NCI-H69 (cell line): Measurements from ENCODE around the gene AGPAT2.

Experiments
- DNase-seq: peaks from one replicate; lab custom pipeline; 2025; lab: John Stamatoyannopoulos, UW

The AGPAT2 gene

DNA sequence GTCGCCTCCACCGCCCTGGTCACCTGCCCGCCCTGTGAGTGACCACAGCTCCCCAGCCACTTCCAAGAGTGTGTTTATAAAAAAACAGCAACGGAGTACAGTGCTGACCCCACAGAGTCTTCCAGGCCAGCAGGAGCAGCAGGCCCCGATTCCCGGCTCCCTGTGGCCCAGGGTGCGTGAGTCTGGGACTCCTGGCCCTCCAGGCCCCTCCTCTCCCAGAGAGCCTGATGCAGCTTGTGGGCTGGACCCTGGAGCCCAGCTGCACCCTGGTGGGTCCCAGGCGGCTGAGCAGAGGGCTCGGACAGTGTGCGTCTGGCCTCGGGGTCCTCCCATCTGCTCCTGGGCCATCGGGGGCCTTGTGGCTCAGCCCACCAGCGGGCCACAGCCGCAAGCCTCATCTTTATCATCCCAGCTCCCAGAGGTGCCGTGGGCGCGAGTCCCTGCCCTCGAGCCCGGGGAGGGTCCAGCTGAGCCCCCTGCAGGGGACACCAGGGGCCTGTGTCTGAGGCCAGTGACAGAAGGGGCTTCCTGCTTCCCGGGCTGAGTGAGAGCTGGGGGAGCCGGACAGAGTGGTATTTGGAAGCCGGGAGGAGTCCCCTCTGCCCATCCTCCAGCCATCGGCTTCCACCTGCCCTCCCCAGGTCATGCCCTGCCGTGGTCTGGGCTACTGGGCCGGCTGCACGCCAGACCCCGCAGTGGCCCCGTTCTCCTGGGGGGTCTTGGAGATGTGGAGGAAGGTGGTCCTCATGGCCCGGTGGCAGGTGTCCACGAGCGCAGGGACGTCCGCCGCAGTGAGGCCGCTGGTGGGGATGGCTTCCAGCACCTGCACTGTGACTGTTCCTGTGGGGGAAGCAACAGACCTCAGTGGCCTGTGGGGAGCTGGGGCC lies 13.9 kb downstream of the AGPAT2 start:
- no peak for DNase-seq

DNA sequence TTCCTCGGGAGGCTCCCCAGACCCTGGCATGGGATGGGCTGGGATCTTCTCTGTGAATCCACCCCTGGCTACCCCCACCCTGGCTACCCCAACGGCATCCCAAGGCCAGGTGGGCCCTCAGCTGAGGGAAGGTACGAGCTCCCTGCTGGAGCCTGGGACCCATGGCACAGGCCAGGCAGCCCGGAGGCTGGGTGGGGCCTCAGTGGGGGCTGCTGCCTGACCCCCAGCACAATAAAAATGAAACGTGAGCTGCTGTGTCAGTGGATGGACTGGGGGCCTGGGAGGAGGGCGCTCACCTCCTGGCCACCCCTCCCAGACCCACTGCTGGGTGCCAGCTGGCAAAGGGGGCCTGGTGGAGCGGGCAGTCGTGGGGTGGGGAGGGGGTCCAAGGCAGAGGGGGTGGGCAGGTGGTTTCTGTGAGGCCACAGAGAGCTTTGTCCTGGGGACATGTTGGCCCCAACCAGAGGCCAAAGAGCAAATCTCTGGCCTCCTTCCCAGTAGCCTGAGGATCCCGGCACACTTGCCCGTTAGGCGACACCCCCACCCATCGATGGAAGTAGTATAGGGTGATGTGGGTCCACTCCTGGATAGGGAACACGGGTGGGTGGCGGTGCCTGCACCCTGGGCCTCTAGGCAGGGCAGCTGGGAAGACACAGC lies 14.7 kb downstream of the AGPAT2 start:
- no peak for DNase-seq

DNA sequence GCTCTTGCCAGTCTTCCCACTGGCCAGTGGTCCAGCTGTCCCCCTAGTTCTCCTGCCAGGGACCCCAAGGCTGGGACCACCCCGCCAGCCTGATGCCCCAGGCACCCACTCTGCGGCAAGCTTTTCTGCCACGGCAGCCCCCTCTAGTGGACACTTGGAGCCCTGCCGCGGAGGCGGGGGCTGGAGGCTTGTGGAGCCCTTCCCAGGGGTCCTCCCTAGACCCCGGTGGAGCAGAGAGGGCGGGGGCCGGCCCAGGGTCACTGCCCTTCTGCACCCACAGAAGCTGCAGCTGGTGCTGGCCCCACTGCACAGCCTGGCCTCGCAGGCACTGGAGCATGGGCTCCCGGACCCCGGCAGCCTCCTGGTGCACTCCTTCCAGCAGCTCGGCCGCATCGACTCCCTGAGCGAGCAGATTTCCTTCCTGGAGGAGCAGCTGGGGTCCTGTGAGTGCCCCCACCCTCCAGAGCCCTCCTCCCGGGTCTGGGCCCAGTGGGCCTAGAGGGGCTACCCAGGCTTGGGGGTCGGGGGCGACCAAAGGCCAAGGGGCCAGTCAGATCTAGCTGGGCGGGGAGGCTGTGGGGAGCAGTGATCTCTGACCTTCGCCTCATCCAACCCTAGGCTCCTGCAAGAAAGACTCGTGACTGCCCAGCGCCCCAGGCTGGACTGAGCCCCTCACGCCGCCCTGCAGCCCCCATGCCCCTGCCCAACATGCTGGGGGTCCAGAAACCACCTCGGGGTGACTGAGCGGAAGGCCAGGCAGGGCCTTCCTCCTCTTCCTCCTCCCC lies 15.4 kb downstream of the AGPAT2 start:
- peak; percentile 55 for DNase-seq

DNA sequence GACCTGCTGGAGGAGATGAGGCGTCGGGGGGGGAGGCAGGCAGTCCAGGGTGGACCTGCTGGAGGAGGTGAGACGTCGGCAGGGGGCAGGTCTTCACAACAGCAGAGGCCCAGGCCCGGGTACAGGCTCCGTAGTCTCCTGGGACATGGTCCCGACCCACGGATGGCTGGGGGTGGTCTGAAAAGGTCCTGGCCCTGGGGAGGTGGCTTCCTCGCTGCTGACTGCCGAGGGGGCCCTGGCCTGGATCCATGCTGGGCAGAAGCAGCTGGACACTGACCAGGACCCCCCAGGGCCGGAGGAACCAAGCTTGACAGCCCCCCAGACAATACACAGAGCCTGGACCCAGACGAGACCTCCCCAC lies 16.0 kb downstream of the AGPAT2 start:
- DNase-seq: peak; percentile 28

DNA sequence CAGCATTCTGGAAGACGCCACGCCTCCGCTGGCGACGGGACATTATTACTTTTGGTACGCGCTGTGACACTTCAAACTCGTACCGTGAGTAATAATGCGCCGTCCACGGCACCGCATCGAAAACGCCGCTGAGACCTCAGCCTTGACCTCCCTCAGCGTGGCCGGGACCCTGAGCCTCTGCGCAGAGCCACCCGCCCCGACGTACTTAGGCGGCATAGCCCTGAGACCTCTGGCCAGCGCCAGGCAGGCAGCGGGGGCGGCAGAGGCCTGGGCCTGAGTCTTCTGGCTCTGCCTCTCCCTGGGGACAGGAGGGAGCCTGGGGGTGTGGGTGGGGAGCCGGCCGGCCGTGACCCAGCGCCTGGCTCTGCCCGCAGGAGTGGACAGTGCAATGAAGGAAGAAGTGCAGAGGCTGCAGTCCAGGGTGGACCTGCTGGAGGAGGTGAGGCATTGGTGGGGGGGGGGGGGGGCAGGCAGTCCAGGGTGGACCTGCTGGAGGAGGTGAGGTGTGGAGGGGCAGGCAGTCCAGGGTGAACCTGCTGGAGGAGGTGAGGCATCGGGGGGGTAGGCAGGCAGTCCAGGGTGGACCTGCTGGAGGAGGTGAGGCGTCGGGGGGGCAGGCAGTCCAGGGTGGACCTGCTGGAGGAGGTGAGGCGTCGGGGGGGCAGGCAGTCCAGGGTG lies 16.5 kb downstream of the AGPAT2 start:
- DNase-seq: peak; percentile 39

DNA sequence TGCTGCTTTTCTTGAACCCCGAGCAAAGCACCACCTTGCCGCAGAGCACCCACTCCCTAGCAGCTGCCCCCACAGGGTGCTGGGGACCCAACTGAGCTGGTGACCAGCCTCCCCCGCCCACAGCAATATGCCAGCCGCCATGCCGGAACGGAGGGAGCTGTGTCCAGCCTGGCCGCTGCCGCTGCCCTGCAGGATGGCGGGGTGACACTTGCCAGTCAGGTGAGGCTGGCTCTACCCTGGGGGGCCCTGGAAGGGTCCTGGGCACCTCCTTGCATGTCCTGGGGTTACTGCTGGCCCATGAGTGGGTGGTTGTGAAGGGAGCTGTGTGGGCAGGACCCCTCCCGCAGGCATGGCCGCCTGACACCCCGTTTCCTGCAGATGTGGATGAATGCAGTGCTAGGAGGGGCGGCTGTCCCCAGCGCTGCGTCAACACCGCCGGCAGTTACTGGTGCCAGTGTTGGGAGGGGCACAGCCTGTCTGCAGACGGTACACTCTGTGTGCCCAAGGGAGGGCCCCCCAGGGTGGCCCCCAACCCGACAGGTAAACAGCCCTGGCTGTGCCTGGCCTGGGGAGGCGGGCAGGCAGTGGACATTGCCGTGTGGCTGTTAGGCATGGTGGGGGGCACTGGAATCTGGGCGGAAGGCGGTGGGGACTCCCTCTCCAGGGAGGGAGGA lies 17.3 kb downstream of the AGPAT2 start:
- DNase-seq: peak; percentile 46

DNA sequence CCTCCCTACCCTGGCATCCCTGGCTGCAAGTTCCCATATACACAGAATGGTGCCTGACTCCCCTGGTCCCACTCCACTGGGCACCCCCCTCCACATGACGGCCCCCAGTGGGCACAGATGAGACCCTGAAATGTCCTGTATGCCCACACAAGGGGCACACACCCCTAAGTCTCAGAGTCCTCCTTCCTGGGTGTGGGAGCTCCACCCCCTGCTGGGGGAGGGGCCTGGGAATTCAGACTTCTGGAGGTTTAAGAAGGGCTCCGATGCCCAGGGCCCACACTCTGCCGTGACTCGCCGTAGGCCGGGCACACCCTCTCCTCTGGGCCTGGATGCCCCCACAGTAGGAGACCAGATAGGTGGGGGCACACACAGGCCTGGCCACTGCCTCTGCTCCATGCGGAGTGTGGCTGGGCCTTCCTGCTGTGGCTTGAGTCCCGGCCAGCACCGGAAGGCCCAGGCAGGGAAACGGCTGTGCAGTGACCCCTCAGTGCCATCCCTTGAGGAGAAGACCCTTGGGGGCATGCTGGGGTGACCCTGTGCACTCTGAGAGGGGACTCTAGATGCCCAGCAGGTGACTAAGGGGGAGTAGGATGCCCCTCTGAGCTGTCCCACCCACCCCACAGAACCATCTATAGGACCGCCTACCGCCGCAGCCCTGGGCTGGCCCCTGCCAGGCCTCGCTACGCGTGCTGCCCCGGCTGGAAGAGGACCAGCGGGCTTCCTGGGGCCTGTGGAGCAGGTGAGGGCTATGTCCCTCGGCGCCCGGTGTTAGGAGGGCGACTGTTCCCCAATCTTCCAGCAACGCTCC lies 18.1 kb downstream of the AGPAT2 start:
- DNase-seq: no peak

DNA sequence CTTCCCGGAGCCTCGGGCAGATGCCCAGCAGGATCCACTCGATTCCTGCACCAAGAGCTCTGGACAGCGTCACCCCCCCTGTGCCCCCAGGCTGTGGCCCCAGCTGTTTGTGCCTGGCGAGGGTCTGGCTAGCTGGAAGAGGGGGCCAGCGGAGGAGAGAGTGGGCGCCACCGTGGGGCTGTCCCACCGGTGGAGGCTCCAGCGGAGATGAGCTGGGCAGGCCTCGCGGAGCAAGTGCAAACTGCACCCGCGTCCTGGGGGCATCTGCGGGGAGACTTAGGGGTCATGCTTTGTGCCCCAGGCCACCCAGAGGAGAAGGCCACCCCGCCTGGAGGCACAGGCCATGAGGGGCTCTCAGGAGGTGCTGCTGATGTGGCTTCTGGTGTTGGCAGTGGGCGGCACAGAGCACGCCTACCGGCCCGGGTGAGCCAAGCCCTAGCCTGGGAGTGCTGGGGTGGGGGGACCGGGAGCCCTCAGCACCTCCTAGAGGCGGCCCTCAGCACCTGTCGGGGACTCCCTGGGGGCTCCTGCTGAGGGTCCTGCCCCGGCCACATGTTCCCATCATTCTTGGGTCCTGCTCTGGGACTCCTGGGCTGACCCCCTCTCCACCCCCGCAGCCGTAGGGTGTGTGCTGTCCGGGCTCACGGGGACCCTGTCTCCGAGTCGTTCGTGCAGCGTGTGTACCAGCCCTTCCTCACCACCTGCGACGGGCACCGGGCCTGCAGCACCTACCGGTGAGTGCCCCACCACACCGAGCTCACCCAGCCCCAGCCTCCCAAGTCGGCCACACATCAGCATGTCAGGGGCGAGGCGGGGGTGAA lies 19.1 kb downstream of the AGPAT2 start:
- no peak for DNase-seq

DNA sequence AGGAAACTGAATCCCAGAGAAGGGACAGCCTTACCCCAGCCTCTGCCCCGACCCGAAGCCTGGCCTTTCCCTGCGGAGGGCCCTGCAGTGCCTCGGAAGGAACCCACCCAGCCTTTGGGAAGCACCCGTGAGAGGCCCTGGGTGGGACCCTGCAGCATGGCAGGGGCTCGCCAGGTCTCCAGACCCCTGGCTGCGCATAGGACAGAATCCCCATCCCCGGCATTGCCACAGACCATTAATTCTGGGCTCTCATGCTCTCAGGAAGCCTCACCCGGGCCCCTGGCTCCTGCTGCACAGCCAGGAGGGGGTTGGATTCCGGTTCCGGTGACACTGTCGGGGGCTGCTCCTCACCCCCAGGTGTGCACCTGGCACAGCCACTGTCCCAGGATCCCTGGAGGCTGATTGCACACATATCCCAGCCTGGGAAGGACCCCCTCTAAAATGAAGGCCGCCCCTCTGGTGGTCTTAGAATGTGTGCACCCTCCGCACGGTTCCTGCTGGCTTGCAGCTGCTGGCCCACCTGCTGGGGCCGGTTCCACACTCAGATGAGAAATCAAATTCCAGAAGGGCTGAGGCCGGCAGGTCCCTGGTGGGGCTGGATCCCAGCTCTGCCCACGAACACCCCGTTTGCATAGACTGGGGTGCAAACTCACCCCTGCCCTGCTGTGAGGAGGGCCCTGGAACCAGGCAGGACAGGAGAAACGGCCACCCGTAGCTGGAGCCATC lies 19.9 kb downstream of the AGPAT2 start:
- peak; percentile 22 for DNase-seq

DNA sequence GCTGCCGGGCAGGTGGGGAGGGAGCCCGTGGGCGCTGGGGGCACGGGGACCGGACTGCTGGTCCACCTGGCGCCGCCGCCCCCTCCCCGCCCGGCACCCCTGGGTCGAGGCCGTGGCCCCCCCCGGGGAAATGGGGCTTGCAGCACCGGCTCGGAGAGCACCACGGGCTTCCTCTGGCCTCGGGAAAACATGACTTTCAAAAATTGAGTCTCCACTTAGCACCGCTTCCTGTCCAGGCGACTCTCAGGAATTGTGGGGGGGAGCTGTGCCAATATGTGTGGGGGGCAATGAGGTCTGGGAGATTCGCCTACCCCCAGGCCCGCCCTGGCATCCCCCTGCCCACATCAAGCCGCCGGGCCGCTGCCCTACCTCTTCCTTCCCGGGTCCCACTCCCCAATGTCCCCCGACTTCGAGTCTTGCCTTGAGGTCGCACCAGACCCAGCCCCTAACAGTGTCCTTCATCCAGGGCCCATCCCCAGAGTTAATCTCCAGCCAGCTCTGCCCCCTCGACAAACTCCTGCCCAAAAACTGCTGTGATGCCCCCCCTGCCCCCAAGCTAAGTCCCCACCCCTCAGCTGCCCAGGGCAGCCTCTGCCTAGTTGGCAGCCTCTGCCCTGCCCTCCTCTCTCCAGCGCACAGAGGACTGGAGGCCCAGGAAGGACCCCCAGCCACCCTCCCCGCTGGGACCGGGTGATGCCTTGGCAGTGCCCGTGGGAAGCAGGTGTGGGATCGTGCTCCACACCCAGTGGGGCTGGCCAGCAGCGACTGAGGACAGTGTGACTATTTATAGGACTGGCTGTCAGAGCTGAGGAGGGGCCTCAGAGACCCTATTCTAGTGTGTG lies 20.7 kb downstream of the AGPAT2 start:
- DNase-seq: peak; percentile 50

DNA sequence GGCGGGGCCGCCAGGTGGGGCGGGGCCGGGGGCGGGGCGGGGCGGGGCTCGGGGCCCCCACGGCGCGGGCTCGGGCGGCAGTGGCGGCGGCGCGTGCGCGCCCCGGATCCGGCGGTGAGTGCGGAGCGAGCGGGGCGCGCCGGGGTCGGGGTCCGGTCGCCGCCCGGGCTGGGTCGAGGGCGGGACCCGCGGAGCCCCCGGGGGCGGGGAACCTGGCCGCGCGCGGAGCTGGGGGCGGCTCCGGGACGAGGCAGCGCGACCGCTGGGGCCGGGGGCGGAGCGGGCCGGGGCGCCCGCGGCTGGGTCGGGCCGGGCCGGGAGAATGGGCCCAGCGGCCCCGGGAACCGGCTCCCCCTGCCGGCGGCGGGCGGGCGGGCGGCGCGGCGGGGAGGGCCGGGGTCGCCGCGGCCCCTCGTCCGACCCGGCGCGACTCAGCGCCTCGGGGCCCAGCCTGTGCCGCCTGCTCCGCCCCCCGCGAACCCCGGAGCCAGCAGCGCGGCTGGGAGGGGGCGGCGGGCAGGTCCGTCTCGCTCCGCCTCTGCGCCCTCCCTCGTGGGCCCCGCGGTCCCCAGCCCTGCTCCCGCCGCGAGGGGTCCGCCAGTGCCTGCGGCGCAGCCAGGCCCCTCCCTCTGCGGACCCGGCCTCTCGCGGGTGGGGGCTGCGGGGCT lies 21.4 kb downstream of the AGPAT2 start:
- DNase-seq: peak; percentile 56

DNA sequence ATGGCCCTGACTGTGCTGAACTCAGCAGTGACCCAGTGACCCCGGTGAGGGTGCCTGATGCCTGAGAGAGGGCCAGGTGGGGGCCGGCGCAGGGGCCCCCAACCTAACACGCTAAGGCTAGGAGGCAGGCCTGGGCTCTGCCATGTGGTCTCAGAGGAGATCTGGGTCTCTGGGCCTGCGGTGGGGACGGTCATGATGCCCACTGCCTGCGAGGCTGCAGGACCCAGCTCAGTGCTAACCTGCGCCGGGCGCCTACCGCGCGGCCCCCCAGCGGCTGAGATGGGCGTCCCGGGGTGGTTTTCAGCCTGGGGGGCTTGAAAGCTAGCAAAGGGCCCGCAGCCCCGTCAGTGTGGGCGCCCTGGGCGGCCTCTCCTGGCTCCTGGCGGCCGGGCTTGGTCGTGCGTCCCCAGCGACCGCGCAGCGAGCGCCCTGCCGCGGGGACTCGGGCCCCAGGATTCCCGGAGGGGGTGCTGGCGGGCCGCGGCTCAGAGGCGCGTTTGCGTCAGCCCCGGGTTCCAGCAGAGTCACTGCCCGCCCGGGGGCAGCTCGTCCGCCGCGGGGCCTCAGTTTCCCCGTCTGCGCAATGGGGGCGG lies 22.1 kb downstream of the AGPAT2 start:
- peak; percentile 47 for DNase-seq

DNA sequence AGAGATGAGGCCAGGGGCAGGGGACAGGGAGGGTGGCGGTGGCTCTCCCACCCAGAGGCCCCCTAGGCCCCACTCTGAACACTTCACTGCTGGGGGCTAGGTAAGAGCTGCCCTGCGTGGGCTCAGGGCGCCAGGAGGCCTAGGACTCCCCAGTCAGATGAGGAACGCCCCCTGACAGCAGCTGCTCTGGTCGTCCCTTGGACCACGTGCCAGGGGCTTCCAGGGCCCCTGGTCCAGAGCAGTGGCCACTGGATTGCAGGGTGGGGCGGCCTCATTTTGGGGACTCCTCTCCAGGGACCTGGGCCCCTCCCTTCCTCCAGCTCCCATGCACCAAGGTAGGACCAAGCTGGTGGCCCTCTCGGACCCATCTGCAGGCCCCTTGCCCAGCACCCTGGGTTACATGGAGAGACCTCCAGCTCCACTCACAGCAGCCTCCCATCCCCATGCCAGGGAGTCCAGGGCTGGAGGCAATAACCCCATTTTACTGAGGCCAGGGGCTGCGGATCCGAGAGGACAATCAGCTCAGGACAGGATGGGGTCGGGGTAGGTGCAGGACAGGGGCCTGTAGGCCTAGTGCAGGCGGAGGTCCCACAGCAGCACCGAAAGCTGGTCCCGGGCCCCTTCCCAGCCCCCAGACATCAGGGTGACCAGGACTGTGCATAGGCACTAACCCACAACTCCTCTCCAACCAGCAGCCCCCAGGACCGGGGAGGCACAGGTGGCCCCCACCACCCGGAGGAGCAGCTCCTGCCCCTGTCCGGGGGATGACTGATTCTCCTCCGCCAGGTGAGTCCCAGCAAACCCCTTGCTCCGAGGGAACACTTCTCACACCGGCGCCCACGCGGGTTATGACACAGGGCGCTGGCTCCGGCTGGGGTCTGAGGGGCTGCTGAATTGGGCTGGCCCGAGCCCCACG lies 23.0 kb downstream of the AGPAT2 start:
- DNase-seq: no peak

DNA sequence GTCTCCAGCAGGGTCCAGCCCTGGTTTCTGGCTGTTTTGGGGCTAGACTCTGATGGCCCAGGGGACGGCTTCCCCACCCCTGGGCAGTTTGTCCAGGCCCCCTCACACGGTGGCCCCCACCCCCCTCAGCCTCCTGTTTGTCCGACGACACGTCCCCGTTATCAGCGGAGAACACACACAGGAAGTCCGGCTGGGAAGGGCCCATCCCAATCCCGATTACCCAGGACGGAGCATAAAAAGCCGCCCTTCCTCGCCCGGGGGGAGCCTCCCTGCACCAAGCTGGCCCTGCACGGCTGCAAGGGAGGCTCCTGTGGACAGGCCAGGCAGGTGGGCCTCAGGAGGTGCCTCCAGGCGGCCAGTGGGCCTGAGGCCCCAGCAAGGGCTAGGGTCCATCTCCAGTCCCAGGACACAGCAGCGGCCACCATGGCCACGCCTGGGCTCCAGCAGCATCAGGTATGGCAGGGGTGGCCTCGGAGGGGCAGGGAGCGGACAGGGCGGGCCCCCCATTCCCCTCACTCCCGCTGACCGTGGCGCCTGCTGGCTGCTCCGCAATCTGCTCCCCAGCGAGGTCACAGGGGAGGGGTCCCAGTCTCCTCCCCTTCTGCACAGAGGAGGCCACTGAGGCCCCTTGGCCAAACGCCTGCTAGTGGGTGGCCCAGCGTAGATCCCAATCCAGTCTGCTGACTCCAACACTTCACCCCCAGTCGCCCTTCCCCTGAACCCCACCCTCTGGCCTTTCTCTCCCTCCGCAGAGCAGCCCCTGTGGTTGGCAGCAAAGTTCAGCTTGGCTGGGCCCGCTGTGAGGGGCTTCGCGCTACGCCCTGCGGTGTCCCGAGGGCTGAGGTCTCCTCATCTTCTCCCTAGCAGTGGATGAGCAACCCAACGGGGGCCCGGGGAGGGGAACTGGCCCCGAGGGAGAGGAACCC lies 24.3 kb downstream of the AGPAT2 start, which contains the start of gene EGFL7:
TSS of gene EGFL7 (plus strand) at position 261 of the 926 bp plus-strand sequence. CDS start 5,367 bp downstream, outside the sequence.
- no peak for DNase-seq

DNA sequence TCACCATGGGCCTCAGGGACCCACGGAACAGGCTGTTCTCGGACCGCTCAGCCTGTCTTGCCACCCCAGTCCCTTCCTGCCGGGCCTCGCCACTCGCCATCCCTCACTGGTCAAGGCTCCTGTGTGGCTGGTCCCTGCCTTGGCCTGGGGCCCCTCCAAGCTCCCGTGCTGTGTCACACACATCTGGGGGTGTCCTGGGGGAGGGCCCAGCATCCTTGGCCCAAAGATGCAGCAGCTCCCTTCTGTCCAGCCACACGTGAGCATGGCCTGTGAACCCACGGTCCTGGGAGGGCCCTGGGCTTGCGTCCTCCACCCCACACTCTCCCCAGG lies 25.0 kb downstream of the AGPAT2 start:
- no peak for DNase-seq
